Thyroid gland (tissue), 4 donors: ENCODE measurements around the gene SCAPER.

Source experiments
- POLR2A ChIP-seq, 2 donors: fragments of 450-650 bp; IDR thresholded peaks; one replicate each; pipeline ENCODE4 v1.6.1; 2017; ENCODE audit warnings: antibody characterized with exemption in 2 of 2, mild to moderate bottlenecking in 2 of 2, moderate library complexity in 1 of 2
- TF ChIP-seq, protein P1 (sequence below), 6 experiments: fragments of 200-600 bp in 3 of 6; fragments of 450-650 bp in 3 of 6; sonication (generic) in 3 of 6; IDR thresholded peaks; one replicate each; pipeline ENCODE4 v1.5.1; 2016 to 2019; ENCODE audit warnings: antibody characterized with exemption in 6 of 6, mild to moderate bottlenecking in 2 of 6, inconsistent platforms in 1 of 6, moderate library complexity in 1 of 6

DNA sequence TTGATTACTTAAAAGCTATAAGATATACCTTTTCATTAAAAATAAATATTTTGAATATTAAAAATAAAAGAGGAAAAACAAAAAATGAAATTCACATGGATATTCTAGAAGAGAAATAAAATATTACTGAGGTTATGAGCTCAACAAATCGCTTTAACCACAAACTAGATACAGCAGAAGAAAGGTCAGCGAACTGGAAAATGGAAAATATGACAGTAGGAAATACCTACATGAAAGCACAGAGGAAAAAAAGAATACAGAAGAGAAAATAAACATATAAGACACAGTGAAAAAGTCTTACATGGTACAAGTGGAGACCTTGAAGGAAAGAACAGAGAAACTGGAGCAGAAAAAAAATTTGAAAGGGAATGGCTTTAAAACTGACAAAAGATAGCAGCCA lies 33.2 kb downstream of the SCAPER start:
- TF ChIP-seq, protein P1, sequence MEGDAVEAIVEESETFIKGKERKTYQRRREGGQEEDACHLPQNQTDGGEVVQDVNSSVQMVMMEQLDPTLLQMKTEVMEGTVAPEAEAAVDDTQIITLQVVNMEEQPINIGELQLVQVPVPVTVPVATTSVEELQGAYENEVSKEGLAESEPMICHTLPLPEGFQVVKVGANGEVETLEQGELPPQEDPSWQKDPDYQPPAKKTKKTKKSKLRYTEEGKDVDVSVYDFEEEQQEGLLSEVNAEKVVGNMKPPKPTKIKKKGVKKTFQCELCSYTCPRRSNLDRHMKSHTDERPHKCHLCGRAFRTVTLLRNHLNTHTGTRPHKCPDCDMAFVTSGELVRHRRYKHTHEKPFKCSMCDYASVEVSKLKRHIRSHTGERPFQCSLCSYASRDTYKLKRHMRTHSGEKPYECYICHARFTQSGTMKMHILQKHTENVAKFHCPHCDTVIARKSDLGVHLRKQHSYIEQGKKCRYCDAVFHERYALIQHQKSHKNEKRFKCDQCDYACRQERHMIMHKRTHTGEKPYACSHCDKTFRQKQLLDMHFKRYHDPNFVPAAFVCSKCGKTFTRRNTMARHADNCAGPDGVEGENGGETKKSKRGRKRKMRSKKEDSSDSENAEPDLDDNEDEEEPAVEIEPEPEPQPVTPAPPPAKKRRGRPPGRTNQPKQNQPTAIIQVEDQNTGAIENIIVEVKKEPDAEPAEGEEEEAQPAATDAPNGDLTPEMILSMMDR (IDR thresholded peaks at IDR 0.05): no peak
- TF ChIP-seq POLR2A (IDR thresholded peaks at IDR 0.05): no peak
